ENCODE measurements around the gene TNFAIP8L1. TPM values are rescaled to one million over a fixed set of nuclear protein-coding genes. Genes with fewer than 3 reads are reported as not detected.
A peak's percentile ranks its signal among the peaks of the same experiment; 100 is the strongest.

Gene TNFAIP8L1
- total RNA-seq, 1 donor from 2014 or later, result 8.5 TPM

- no peak for TF ChIP-seq CTCF (IDR thresholded peaks at IDR 0.05; ENCODE audit: unreplicated experiment)
- H3K27ac Mint-ChIP-seq, result no peak overlapping the region
- H3K27me3 Mint-ChIP-seq, result no peaks in the 10 kb centered on the region
- peaks cover 11% of the 10 kb centered on the region for H3K36me3 Mint-ChIP-seq (ENCODE audit: insufficient read depth)
- no peaks in the 10 kb centered on the region for H3K4me1 Mint-ChIP-seq (ENCODE audit: low read depth)
- no peak for DNase-seq (ENCODE audit: low spot score, unreplicated experiment)
- H3K4me3 Mint-ChIP-seq (ENCODE audit: low read depth), result no peak overlapping the region
- H3K9me3 Mint-ChIP-seq (ENCODE audit: low read depth), result no peaks in the 10 kb centered on the region
Measured at GRCh38 chr19:4662812-4663211, 23.5 kb downstream of the TNFAIP8L1 start.

- Mint-ChIP-seq H3K27me3 (no peaks in the 10 kb centered on the region), H3K4me1 (ENCODE audit: low read depth) (peaks cover 7% of the 10 kb centered on the region), H3K4me3 (ENCODE audit: low read depth) (no peak overlapping the region), H3K27ac (no peak overlapping the region), H3K36me3 (ENCODE audit: insufficient read depth) (peaks cover 14% of the 10 kb centered on the region), H3K9me3 (ENCODE audit: low read depth) (no peaks in the 10 kb centered on the region)
- DNase-seq (ENCODE audit: low spot score, unreplicated experiment), result no peak
- no peak for TF ChIP-seq CTCF (IDR thresholded peaks at IDR 0.05; ENCODE audit: unreplicated experiment)
Measured at GRCh38 chr19:4664642-4665041, 25.3 kb downstream of the TNFAIP8L1 start.

GRCh38 chr19:4669723-4670480 is 30.6 kb downstream of the TNFAIP8L1 start, which contains the start of gene MYDGF:
Gene MYDGF, minus strand, starts transcription at chr19:4670342. Its CDS starts 8 bp downstream, at chr19:4670334.
- H3K4me3 Mint-ChIP-seq (ENCODE audit: low read depth), result peak within 1 kb of the TSS; percentile 86
- no peak for TF ChIP-seq CTCF (IDR thresholded peaks at IDR 0.05; ENCODE audit: unreplicated experiment)
- H3K27ac Mint-ChIP-seq, result peak within 1 kb of the TSS; percentile 96
- no peaks in the 10 kb centered on the region for H3K27me3 Mint-ChIP-seq
- peaks cover 7% of the 10 kb centered on the region for H3K36me3 Mint-ChIP-seq (ENCODE audit: insufficient read depth)
- peak; percentile 88 for DNase-seq (ENCODE audit: low spot score, unreplicated experiment)
- no peaks in the 10 kb centered on the region for H3K9me3 Mint-ChIP-seq (ENCODE audit: low read depth)
- H3K4me1 Mint-ChIP-seq (ENCODE audit: low read depth), result peaks cover 7% of the 10 kb centered on the region

GRCh38 chr19:4671185-4671851 is 32.0 kb downstream of the TNFAIP8L1 start:
- H3K4me1 Mint-ChIP-seq (ENCODE audit: low read depth), result peaks cover 7% of the 10 kb centered on the region
- TF ChIP-seq CTCF (IDR thresholded peaks at IDR 0.05; ENCODE audit: unreplicated experiment), result no peak
- H3K9me3 Mint-ChIP-seq (ENCODE audit: low read depth), result no peaks in the 10 kb centered on the region
- peak overlapping the region; percentile 17 for H3K27ac Mint-ChIP-seq
- DNase-seq (ENCODE audit: low spot score, unreplicated experiment), result no peak
- H3K36me3 Mint-ChIP-seq (ENCODE audit: insufficient read depth), result peaks cover 9% of the 10 kb centered on the region
- peak overlapping the region; percentile 65 for H3K4me3 Mint-ChIP-seq (ENCODE audit: low read depth)
- no peaks in the 10 kb centered on the region for H3K27me3 Mint-ChIP-seq

GRCh38 chr19:4673216-4673615 is 33.9 kb downstream of the TNFAIP8L1 start:
- H3K9me3 Mint-ChIP-seq (ENCODE audit: low read depth), result no peaks in the 10 kb centered on the region
- peaks cover 7% of the 10 kb centered on the region for H3K4me1 Mint-ChIP-seq (ENCODE audit: low read depth)
- TF ChIP-seq CTCF (IDR thresholded peaks at IDR 0.05; ENCODE audit: unreplicated experiment), result no peak
- H3K36me3 Mint-ChIP-seq (ENCODE audit: insufficient read depth), result peaks cover 10% of the 10 kb centered on the region
- no peak overlapping the region for H3K4me3 Mint-ChIP-seq (ENCODE audit: low read depth)
- H3K27me3 Mint-ChIP-seq, result no peaks in the 10 kb centered on the region
- H3K27ac Mint-ChIP-seq, result no peak overlapping the region
- no peak for DNase-seq (ENCODE audit: low spot score, unreplicated experiment)
